ENCODE measurements around the gene NELL2.
"Not testable (repeated sequence)": the region's sequence is repeated elsewhere in the genome, so short reads cannot be mapped to it uniquely, and the experiment has no call there.

NELL2 gene

GRCh38 chr12:44779766-44780165 lies 96.3 kb downstream of the NELL2 start:
- no peak for DNase-seq (ENCODE audit: low read depth in 3 of 3)

DNA sequence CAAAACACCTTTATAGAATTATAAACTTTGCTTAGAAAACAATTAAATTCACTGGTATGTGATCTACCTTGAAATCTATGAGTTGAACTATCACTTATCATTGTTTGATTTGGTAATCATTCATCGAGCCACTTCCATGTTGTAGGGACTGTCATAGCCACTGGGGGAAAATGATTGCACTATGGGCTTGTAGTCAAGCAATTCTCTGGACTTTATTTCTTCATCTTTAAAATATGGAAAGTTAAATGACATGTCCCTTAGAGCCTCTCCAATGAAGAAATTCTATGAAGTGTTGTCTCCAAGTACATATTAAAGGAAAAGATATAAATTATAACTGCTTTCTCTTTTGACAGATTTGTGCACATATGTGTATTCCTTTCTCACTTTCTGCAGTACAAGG lies 97.3 kb downstream of the NELL2 start:
- no peak for DNase-seq (ENCODE audit: low read depth in 3 of 3)

GRCh38 chr12:44777044-44777443 lies 99.1 kb downstream of the NELL2 start:
- no peak for DNase-seq (ENCODE audit: low read depth in 3 of 3)

DNA sequence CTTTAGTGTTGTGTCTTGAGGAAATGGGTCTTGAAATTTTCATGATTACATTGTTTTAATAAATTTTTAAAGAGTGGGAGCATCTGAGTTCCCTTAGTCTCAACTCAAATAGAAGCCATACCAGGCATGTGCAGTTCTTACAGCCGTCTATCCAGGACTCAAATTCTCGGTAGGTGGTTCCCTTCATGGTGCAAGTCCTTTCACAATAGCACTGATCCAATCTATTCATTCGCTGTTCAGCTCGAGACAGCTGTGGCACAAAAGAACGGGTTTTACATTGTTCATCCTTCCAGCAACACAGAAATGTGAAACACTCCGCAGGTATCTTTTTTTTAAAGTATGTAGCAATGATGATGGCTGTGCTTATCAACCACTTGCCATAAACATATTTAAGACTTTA lies 100.2 kb downstream of the NELL2 start:
- no peak for DNase-seq (ENCODE audit: low read depth in 3 of 3)

GRCh38 chr12:44774815-44775411 lies 101.2 kb downstream of the NELL2 start:
- DNase-seq (ENCODE audit: low read depth in 3 of 3): peak; percentile 12 to 52 (median 33)

DNA sequence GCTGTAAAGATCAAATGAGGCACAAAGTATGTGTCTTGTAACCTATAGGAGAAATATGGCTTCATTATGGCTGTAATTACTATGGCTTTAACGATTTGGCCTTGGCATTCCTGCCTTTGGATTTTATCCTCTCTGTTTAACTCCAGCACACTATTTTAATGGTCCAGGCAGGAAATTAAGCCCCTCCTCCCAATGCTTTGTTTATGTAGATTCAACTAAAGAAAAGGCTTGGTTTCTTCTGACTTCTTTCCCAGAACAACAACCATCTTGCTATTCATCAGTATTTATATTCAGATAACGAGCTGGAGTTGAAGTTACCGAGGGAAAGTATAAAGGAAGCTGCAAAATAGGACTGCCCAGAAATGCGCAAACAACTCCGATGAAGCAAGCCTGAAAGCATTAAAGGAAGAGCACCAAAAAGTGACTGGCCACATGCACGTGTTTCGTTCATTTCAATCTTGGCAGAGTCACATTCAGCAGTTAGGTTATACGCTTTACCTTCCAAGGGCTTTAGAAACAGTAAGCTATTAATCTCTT lies 104.6 kb downstream of the NELL2 start:
- DNase-seq (ENCODE audit: low read depth in 3 of 3): no peak

GRCh38 chr12:44765796-44766195 lies 110.3 kb downstream of the NELL2 start:
- no peak for DNase-seq (ENCODE audit: low read depth in 3 of 3)

DNA sequence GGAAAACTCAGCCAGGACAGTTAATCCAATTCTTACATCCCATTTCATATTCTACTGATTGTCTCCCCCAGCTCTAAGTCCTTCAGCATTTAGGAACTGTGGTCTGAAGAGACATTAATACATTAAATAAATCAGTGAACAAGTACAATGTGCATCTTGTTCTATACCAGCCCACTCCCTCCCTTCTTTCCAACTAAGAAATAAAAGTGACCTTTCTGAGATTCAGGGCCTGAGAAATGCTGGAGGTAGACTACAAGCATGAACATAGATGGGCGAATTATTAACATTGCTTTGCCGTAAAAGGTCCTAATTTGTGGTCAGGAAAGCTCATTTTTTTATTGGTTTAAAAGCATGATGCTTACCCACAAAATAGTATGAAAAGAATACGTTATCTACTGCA lies 113.1 kb downstream of the NELL2 start:
- no peak for DNase-seq (ENCODE audit: low read depth in 3 of 3)

DNA sequence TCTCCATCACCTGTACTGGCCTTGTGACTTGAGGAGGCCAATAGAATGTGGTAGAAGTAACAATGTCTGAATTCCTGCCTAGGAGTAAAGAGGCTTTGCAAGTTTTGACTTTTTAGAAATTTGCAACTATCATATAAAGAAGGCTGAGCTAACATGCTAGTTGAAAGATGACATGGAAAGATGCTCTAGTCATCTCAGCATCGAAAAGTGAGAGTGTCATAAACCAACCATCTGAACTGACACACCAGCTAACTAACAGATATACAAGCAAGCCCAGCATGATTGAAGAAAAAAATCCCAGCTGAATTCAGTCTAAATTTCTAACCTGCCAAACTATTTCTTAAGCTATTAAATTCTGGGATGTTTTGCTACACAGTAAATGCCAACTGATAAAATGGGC lies 116.8 kb downstream of the NELL2 start:
- DNase-seq (ENCODE audit: low read depth in 3 of 3): no peak

GRCh38 chr12:44750468-44750867 lies 125.6 kb downstream of the NELL2 start:
- DNase-seq (ENCODE audit: low read depth in 3 of 3): no peak

DNA sequence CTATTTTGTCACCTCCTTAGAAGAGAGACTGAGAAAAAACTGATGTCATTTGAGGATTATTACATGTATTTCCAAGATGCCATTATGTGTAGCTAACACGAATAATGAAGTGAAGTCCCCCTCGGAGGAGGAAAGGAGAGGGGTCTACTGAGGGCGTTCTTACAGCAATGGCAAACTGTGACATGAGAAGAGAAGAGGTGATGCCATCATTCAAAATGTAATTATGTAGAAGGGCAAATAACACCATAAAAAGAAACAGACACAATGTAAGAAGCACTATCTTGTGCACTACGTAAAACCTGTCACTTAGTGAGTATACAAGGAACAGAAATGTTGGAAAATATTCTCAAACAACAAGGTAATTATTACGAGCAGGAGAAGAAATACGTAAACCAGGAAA lies 126.5 kb downstream of the NELL2 start:
- DNase-seq (ENCODE audit: low read depth in 3 of 3): no peak

GRCh38 chr12:44748950-44749468 lies 127.1 kb downstream of the NELL2 start:
- DNase-seq (ENCODE audit: low read depth in 3 of 3): no peak

DNA sequence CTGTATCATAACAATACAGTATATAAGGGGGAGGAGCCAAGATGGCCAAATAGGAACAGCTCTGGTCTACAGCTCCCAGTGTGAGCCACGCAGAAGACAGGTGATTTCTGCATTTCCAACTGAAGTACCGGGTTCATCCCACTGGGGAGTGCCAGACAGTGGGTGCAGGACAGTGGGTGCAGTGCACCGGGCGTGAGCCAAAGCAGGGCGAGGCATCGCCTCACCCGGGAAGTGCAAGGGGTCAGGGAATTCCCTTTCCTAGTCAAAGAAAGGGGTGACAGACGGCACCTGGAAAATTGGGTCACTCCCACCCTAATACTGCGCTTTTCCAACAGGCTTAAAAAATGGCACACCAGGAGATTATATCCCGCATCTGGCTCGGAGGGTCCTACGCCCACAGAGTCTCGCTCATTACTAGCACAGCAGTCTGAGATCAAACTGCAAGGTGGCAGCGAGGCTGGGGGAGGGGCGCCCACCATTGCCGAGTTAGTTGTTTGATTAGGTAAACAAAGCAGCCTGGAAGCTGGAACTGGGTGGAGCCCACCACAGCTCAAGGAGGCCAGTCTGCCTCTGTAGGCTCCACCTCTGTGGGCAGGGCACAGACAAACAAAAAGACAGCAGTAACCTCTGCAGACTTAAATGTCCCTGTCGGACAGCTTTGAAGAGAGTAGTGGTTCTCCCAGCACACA lies 134.7 kb downstream of the NELL2 start:
- not testable (repeated sequence) for DNase-seq (ENCODE audit: low read depth in 3 of 3)

DNA sequence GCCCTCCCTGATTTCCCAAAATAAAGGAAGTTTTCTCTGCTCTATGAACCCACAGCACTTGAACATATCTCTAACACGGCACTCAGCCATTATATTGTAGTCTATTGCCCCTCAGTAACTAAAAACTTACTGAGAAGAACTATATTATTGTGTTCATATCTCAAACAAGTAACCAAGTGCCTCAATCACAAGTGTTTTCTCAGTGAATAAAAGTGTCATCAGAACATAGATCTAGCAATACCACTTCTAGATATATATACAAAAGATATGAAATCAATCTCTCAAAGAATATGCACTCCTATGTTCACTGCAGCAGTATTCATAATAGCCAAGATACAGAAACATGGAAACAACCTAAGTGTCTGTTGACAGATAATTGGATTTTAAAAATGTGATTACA lies 138.1 kb downstream of the NELL2 start:
- no peak for DNase-seq (ENCODE audit: low read depth in 3 of 3)

DNA sequence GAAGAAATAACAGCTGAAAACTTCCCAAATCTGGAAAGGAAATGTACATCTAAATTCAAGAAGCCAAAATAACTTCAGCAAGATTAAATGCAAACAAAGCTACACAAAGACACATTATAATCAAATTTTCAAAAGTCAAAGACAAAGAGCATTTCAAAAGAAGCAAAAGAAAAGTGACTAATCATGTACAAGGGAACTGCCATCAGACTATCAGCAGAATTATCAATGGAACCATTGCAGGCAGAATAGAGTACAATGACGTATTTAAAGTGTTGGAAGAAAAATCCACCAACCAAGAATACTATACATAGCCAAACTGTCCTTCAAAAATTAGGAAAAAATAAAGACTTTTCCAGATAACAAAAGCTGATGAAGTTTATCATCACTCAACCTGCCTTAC lies 147.5 kb downstream of the NELL2 start:
- DNase-seq (ENCODE audit: low read depth in 3 of 3): no peak

DNA sequence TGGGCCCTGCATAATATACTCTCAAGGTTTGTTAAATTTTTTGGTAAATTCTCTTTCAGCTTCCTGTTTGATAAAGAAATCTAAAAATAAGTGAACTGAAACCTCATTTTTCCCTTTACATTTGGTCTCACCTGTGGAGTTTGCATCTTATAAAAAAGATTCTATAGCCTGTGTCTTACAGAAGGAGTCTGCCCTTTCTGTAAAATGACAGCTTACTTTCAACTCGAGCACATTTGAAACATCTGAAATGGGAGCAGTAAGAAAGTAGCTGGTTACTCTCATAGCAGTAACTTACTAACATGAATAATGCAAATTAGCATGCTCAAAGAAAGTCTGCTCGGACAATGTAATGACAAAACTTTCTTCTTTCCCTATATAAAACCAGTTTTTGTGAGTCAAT lies 155.8 kb downstream of the NELL2 start:
- no peak for DNase-seq (ENCODE audit: low read depth in 3 of 3)

GRCh38 chr12:44717612-44718011 lies 158.5 kb downstream of the NELL2 start:
- DNase-seq (ENCODE audit: low read depth in 3 of 3): no peak

GRCh38 chr12:44716711-44717110 lies 159.4 kb downstream of the NELL2 start:
- no peak for DNase-seq (ENCODE audit: low read depth in 3 of 3)

GRCh38 chr12:44711736-44712135 lies 164.4 kb downstream of the NELL2 start:
- DNase-seq (ENCODE audit: low read depth in 3 of 3): no peak

GRCh38 chr12:44709166-44709565 lies 166.9 kb downstream of the NELL2 start:
- no peak for DNase-seq (ENCODE audit: low read depth in 3 of 3)

DNA sequence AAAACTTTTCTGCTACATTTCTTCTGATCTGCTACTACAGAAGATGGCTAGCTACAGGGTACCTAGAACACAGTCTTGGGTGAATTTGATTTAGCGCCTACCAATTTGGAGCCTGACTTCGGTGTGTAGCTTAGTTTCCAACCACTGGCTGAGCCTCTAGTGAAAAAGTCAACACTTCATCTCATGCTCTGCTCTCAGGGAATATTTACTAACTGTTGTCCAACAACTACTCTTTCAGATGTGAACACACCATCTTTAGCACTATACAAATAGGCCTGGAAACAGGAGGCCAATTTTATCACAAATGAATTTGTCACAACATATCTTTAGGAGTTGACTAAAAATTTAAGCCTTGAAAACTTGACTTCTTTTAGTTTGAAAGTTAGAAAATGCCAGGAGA lies 167.9 kb downstream of the NELL2 start:
- DNase-seq (ENCODE audit: low read depth in 3 of 3): no peak

DNA sequence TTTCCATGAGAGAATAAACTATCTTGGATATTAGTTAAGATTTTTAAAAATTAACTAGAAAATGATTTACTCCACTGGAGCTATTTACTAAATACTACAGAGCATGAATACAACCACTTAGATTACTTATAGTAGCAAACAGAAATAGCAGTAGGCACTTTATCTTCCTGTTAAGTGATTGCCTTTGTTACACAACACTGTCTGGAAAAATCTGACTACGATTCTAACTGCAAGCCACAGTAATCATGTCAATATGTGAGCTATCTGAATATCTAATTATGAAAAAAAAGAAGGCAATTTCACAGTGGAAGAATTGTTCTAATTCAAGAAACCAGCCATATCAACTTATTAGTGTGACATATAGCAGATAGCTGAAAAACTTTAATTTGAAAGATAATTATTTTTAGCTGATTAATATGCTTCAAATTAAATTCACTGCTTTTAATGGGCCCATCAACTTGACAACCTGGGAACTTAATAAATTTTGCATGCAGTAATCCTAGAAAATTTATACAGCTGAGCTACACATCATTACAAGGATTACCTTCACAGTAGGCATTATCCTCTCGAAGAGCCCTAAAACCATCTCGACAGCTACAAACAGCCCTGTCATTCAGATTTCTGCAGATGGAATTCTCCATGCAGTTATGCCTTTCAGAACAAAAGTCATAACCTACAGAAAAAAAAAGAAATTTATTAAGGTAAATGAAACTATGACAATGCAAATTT lies 172.8 kb downstream of the NELL2 start:
- DNase-seq (ENCODE audit: low read depth in 3 of 3): no peak

GRCh38 chr12:44697511-44697910 lies 178.6 kb downstream of the NELL2 start:
- DNase-seq (ENCODE audit: low read depth in 3 of 3): no peak

Data from stimulated activated CD4-positive, alpha-beta T cell treated with anti-CD3 and anti-CD28 coated beads, TNF-alpha, amount 100 ng/mL, for 48 hours (primary cell).